GM18505 (cell line): Measurements from ENCODE around the gene NAT14.

Experiments
- ATAC-seq: cut with Tn5 transposase; IDR thresholded peaks from one replicate; pipeline ENCODE4 v1.9.1; 2021; ENCODE audit not compliant: unreplicated experiment
- POLR2A ChIP-seq: IDR thresholded peaks from 4 replicates; pipeline ENCODE4 v1.6.1; 2011; ENCODE audit warnings: borderline replicate concordance; ENCODE audit not compliant: insufficient read depth, insufficient read length; ENCODE audit errors: extremely low read depth

Gene NAT14

GRCh38 chr19:55504252-55504603, 19.2 kb downstream of the NAT14 start:
- no peak for TF ChIP-seq POLR2A

GRCh38 chr19:55504981-55505380, 20.0 kb downstream of the NAT14 start:
- no peak for TF ChIP-seq POLR2A
- no peak for ATAC-seq

More at GRCh38 chr19:55504252-55504603, 19.2 kb downstream of the NAT14 start:
- ATAC-seq = no peak

- TF ChIP-seq POLR2A = no peak
- no peak for ATAC-seq
Measured at GRCh38 chr19:55508120-55508519, 23.1 kb downstream of the NAT14 start.

- ATAC-seq = peak; percentile 96
- peak; percentile 39 for TF ChIP-seq POLR2A
Measured at GRCh38 chr19:55516878-55517620, 32.1 kb downstream of the NAT14 start.

GRCh38 chr19:55519451-55520311, 34.7 kb downstream of the NAT14 start:
- TF ChIP-seq POLR2A = no peak
- ATAC-seq = no peak

- ATAC-seq = no peak
- no peak for TF ChIP-seq POLR2A
Measured at GRCh38 chr19:55520691-55521292, 35.8 kb downstream of the NAT14 start.

- no peak for TF ChIP-seq POLR2A
- ATAC-seq = no peak
Measured at GRCh38 chr19:55525289-55526101, 40.5 kb downstream of the NAT14 start.

- no peak for ATAC-seq
- TF ChIP-seq POLR2A = no peak
Measured at GRCh38 chr19:55526216-55527196, 41.5 kb downstream of the NAT14 start.

- no peak for TF ChIP-seq POLR2A
- ATAC-seq = no peak
Measured at GRCh38 chr19:55527197-55528029, 42.4 kb downstream of the NAT14 start.

GRCh38 chr19:55528030-55528803, 43.2 kb downstream of the NAT14 start:
- TF ChIP-seq POLR2A = no peak
- ATAC-seq = no peak
